ENCODE data around the gene CEP83.

Gene CEP83

GRCh38 chr12:94290353-94290752 is 169.3 kb downstream of the CEP83 start:
- peaks cover 64% of the 10 kb centered on the region for H3K4me1 Mint-ChIP-seq
- DNase-seq, result no peak
- H3K36me3 Mint-ChIP-seq (ENCODE audit: low read depth), result peaks cover 14% of the 10 kb centered on the region
- H3K9me3 Mint-ChIP-seq, result no peaks in the 10 kb centered on the region
- H3K27me3 Mint-ChIP-seq (ENCODE audit: low read depth, poor library complexity), result no peaks in the 10 kb centered on the region
- TF ChIP-seq, protein P1, sequence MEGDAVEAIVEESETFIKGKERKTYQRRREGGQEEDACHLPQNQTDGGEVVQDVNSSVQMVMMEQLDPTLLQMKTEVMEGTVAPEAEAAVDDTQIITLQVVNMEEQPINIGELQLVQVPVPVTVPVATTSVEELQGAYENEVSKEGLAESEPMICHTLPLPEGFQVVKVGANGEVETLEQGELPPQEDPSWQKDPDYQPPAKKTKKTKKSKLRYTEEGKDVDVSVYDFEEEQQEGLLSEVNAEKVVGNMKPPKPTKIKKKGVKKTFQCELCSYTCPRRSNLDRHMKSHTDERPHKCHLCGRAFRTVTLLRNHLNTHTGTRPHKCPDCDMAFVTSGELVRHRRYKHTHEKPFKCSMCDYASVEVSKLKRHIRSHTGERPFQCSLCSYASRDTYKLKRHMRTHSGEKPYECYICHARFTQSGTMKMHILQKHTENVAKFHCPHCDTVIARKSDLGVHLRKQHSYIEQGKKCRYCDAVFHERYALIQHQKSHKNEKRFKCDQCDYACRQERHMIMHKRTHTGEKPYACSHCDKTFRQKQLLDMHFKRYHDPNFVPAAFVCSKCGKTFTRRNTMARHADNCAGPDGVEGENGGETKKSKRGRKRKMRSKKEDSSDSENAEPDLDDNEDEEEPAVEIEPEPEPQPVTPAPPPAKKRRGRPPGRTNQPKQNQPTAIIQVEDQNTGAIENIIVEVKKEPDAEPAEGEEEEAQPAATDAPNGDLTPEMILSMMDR (IDR thresholded peaks at IDR 0.05), result no peak
- H3K27ac Mint-ChIP-seq, result peak overlapping the region; percentile 87
- no peak overlapping the region for H3K4me3 Mint-ChIP-seq

- Mint-ChIP-seq H3K27me3 (ENCODE audit: low read depth, poor library complexity) (no peaks in the 10 kb centered on the region), H3K4me3 (no peak overlapping the region), H3K9me3 (no peaks in the 10 kb centered on the region), H3K27ac (peak overlapping the region; percentile 87), H3K36me3 (ENCODE audit: low read depth) (peaks cover 14% of the 10 kb centered on the region), H3K4me1 (peaks cover 68% of the 10 kb centered on the region)
- DNase-seq, result no peak
- TF ChIP-seq, protein P1 (IDR thresholded peaks at IDR 0.05), result no peak
Measured at GRCh38 chr12:94289461-94290312, 170.0 kb downstream of the CEP83 start.

- DNase-seq, result no peak
- Mint-ChIP-seq H3K4me1 (peaks cover 78% of the 10 kb centered on the region), H3K36me3 (ENCODE audit: low read depth) (peaks cover 9% of the 10 kb centered on the region), H3K4me3 (no peak overlapping the region), H3K9me3 (no peaks in the 10 kb centered on the region), H3K27ac (peak overlapping the region; percentile 44), H3K27me3 (ENCODE audit: low read depth, poor library complexity) (no peaks in the 10 kb centered on the region)
- TF ChIP-seq, protein P1 (IDR thresholded peaks at IDR 0.05), result no peak
Measured at GRCh38 chr12:94287245-94287628, 172.4 kb downstream of the CEP83 start.

DNA sequence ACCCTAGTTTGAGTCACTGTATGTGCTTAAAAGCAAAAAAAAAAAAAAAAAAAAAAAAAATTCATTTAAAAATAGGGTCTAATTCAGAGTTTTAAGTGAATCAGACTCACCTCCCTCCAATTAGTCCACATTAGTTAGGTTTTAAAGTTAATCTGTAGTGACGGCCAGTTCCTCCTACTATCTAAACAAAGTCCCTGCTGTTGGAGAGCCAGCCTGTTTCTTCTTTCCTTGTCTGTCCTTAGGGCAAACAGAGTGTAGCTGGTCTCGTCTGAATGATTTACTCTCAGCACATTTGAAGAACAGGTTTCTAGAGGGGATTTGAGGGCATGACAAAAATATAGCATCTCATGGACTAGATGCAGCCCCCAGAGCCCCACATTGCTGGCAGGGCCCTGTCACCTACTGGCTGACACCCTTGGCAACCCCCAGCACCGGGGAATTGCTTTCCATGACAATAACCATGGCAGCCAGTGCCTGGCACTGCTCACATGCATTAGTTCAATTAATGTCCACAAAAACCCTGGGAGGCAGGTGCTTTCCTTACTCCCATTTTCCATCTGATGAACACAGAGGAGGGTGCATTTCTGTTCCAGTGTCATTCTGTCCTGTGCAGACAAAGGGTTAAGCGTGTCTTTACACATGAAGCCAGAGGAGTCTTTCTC is 173.0 kb downstream of the CEP83 start:
- Mint-ChIP-seq H3K9me3 (no peaks in the 10 kb centered on the region), H3K4me1 (peaks cover 81% of the 10 kb centered on the region), H3K36me3 (ENCODE audit: low read depth) (peaks cover 6% of the 10 kb centered on the region), H3K27ac (peak overlapping the region; percentile 44), H3K4me3 (no peak overlapping the region), H3K27me3 (ENCODE audit: low read depth, poor library complexity) (no peaks in the 10 kb centered on the region)
- no peak for DNase-seq
- TF ChIP-seq, protein P1 (IDR thresholded peaks at IDR 0.05), result no peak

DNA sequence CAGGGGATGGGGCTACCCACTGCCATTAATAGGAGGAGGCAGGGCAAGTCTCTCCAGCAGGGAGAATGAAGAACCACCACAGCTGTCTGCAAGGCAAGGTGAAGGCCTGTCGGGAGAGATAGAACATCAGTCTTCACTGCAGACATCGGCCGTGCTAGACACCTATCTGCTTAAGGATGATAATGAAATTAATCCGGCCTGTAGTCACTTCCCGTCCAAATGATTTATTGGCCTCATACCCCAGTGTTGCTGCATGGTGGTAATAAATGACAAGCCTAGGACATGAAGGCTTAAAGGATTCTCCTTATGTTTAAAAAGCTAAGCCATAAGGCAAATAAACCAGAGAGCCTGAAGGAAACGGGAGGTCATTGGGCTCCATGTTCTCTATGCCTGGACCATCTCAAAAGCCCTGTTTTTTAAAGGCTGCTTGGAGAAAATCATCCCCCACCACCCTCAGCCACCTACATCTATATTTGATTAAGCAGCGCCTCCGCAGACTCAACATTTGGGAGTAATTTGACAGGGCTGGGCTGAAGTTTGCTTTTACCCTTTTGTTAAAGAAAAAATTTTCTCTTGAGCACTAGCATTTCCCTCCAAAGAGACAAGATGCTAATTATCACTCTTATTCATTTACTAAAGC is 173.6 kb downstream of the CEP83 start:
- Mint-ChIP-seq H3K27me3 (ENCODE audit: low read depth, poor library complexity) (no peaks in the 10 kb centered on the region), H3K36me3 (ENCODE audit: low read depth) (no peaks in the 10 kb centered on the region), H3K4me3 (no peak overlapping the region), H3K27ac (no peak overlapping the region), H3K4me1 (peaks cover 77% of the 10 kb centered on the region), H3K9me3 (no peaks in the 10 kb centered on the region)
- TF ChIP-seq, protein P1 (IDR thresholded peaks at IDR 0.05), result no peak
- no peak for DNase-seq
